ENCODE measurements around the gene ME3.

DNA sequence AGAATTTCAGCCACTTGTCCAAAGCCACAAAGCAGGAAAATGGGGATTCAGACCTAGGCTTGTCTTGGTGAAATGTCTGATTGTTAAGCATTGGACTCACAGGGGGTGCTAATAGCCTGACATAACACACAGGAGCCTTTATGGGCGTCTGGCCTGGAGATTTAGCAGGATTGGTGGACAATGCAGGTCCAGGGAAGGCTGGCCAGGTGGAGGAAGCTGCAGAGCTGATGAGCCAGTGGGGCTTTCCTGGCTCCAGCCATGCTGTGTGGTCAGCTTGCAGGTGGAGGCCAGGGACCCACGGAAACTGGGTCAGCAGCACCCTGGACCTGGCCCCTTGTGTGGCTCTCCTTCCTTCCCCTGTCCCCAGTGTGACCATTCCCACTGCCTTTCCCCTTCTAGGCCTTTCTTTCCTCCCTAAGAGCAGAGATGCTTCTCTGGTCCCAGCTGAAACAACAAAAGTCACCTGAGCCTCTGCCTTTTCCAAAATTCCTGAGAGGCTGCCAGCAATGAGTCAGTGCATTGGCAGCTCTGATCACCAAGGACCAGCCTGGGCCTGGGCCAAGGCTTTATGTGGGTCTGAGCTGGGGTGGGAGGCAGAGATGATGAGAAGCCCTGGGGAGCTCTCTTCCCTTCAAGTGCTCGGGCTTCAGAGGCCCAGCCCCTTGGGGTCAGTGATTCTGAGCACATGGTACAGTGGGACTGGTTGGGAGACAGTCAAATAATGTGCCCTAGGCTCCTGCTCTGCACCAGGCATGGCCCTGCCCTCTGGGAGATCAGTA lies 212.5 kb downstream of the ME3 start:
- TF ChIP-seq, protein P1, sequence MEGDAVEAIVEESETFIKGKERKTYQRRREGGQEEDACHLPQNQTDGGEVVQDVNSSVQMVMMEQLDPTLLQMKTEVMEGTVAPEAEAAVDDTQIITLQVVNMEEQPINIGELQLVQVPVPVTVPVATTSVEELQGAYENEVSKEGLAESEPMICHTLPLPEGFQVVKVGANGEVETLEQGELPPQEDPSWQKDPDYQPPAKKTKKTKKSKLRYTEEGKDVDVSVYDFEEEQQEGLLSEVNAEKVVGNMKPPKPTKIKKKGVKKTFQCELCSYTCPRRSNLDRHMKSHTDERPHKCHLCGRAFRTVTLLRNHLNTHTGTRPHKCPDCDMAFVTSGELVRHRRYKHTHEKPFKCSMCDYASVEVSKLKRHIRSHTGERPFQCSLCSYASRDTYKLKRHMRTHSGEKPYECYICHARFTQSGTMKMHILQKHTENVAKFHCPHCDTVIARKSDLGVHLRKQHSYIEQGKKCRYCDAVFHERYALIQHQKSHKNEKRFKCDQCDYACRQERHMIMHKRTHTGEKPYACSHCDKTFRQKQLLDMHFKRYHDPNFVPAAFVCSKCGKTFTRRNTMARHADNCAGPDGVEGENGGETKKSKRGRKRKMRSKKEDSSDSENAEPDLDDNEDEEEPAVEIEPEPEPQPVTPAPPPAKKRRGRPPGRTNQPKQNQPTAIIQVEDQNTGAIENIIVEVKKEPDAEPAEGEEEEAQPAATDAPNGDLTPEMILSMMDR (IDR thresholded peaks at IDR 0.05), result no peak
- no peak for TF ChIP-seq EZH2 (IDR thresholded peaks at IDR 0.05; ENCODE audit: borderline replicate concordance, insufficient read depth, low read depth, low read length, poor library complexity, severe bottlenecking)
